HG03095 (cell line): ENCODE results near the gene SMG1.

Experiments
- ATAC-seq: cut with Tn5 transposase; IDR thresholded peaks from one replicate; pipeline ENCODE4 v1.9.1; 2021; ENCODE audit warnings: moderate library complexity; ENCODE audit not compliant: unreplicated experiment

Gene SMG1

DNA sequence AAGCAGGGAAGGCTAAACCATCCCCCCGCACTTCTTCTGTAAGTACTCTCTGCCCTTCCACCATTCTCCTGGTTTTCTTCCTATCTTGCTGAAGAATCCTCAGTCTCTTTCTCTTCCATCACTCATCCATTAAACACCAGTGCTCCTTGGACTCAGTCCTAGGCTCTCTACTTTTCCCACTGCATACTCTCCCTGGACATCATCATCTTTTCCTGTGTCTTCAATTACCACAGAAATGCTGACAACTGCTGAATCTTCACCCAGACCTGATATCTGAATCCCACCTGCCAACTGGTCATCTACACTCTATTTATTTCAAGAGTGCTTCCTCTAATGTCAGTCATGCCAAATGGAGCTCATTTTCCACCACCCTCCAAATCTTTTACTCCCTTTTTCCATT, 71.0 kb downstream of the SMG1 start:
- no peak for ATAC-seq

DNA sequence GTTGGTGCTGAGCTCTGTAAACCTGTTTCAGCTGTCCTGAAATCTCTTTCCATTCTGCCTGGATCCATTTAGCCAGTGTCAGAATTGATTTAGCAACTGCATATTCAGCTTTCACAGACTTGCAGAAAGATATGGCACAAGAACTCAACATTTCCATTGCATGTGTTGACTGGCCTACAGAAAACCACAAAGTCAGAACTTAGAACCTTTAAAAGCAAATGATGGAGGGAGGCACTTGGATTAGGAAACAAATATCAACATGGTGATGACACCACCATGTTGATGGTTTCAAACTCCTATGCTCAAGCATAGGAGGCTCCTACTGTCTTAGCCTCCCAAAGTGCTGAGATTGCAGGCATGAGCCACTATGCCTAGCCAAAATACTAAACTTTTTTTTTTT, 72.5 kb downstream of the SMG1 start:
- ATAC-seq: no peak

DNA sequence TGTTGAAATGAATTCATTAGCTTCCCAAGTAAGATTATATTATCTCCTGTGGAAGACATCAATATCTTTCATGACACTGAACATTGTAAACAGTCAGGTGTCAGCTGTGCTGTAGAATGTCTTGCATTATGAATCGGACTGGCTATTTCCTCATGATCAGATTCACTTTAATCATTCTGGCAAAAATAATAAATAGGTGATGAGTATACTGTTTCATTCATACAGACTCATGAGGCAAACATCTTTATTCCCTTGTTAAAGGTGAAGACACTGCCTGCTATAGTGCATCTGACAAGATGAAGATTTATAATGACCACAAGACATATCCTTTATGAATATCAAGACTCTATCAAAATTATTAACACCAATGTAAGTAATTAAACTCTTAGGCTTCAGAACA, 73.6 kb downstream of the SMG1 start:
- ATAC-seq: no peak

DNA sequence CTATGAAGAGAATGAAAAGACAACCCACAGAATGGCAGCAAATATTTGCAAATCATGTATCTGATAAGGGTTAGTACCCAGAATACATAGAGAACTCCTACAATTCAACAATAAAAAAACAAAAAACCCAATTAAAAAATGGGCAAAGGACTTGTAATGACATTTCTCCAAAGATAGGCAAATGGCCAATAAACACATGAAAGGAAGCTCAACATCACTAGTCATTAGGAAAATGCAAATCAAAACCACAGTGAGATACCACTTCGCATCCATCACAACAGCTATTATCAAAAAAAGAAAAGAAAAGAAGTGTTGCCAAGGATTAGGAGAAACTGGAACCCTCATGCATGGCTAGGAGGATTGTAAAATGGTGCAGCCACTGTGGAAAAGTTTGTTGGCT, 79.8 kb downstream of the SMG1 start:
- no peak for ATAC-seq

DNA sequence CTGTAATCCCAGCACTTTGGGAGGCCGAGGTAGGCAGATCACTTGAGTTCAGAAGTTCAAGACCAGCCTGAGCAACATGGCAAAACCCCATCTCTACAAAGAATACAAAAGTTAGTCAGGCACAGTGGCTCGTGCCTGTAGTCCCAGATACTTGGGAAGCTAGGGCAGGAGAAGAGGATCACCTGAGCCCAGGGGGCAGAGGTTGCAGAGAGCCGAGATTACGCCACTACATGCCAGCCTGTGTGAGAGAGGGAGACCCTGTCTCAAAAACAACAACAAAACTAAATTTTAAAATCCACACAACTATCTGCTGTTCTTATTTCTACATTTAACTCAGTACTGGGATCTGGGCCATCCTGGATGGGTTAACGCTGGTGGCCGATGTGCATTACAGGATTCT, 83.6 kb downstream of the SMG1 start:
- ATAC-seq: no peak

DNA sequence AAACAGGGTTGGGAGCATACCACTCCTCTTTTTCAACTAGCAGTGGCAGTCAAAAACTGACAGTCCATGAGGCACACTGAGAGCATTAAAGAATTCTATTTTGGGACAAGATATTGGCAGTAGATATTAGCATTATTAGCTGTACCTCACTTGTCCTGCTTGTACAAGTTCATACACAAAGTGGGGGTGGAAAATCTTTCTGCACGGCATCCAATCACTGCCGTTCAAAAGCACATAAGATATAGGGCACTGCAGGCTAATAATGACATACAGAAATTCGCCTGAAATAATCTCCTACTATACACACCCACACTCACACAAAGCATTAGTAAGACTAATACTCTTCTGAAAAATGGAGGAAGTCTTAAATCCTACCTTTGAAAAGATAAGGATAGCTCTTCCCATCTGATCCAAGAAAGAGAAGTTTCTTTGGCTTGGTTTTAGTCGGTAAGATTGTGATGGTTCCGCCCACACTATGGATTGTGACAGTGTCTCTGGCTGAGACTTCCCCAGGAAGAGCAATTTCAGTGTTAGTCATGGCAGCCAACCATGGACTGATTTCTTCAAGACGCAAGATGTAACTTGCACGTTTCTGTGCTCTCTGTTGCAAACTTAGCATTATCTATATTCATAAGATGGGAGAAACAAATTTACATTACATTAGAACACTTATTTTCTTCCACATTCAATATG, 84.2 kb downstream of the SMG1 start:
- no peak for ATAC-seq

DNA sequence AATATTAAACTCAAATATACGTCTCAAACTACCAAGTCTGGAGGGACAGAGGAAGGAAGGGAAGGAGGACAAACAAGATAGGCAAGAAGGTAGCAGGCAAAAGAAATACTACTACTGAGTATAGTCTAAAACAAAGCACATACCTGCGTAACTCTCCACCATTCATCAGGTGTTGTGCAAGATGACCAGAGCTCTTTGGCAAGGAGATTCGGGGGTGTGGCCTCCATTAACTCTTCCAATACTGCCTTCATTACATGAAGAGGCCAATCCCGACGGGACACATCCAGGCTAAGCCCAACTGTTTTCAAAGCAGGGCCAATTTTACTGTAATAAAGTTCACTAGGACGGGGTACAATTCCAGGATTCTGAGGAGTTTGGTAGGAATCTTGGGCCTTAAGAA, 86.7 kb downstream of the SMG1 start:
- ATAC-seq: no peak

DNA sequence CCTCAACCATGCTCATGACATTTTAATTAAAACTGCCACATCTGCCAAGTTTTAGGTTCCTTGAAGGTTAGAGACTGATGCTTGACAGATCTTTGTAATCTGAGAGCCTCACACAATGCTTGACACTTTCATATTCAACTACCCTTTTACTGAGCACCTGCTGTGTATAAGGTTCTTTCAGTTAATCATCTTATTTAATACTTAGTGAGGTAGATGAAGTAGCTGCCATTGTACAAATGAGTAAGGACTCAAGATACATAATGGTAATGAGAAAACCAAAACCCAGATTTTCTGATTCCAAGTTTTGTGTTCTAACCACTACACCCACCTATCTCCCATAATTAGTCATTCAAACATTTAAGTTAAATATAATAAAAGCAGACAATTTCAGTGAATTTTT, 89.5 kb downstream of the SMG1 start:
- ATAC-seq: no peak

DNA sequence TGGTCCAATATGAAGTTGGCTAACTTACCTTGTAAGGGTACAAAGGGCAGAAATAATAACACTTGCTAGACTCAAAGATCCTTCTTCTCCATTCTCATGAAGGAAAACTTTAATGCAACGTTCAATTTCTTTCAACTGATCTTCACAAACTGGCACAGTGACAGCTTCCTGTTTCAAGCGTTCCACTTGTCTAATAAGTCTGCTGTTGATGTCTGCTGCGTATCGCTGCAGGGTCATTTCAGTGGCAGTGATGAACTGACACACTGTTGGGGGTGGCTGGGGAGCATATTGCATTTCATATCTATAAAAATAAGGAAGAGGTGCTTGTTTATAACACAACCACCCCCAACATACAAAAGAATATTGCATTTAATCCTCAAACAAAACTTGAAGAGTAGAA, 91.3 kb downstream of the SMG1 start:
- ATAC-seq: no peak

DNA sequence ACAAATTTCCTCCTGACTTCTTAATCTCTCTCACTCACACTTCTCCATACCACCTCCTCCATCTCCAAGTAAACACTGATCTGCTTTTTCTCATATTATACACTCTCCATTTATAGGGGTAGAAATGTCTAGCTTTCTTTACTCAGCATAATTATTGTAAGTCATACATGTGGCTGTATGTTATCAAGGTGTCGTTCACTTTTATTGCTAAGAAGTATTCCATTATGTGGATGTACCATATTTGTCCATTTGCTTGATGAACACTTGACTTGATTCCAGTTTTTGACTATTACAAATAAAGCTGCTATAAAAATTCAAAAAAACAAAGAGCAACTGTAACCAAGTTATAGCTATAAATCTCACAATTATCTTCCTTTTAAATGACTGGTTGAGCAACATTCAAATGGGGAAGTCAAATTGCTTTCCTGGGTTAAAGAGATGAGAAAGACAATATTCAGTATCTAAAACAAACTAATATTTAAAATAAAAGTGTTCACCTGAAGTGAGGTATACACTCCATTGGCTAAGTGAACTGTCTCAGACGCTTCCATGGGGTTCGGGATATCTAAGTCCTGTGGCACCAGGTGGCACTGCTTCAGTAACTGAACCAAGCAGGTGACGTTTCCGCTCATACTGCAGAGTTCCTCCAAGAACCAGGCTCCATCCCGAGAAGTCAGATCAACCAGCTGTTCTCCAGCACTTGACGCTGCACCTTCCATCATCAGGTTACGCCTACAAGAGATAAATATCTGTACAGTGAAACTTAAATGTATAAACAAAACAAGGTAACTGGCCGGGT, 92.3 kb downstream of the SMG1 start:
- ATAC-seq: no peak

DNA sequence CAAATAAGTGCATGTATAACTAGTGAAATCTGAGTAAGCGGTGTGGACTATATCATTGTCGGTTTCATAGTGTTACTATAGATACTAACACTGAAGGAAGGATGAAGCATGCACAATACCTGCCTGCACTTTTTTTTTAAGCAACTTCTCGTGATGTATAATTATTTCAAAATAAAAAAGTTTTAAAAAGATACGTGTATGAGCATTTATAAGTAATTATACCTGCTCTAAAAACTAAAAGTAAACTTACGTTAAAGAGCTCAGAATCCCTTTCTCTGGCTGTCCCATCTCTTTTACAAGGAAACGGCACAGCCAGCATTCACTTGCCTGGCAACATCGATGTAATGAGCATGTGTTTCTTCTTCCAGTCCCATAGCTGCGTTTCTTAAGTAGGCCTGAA, 93.6 kb downstream of the SMG1 start:
- ATAC-seq: no peak

DNA sequence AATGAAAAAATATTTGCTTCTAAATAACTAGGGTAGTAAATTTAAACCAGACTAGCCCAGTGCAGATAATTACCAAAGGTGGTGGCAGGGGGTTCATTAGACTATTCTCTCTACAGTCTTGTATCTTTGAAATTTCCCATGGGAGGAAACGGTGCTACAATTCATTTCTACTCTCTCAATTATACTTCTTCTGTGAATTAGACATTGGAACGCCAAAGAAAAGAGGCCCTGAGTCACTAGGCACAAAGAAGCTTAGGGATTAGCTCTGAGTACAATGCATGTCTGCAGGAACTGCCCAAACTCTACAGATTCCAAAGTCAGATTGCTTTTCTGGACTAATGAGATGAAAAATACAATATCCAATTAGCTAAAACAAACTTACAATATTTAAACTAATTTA, 94.2 kb downstream of the SMG1 start:
- ATAC-seq: no peak

DNA sequence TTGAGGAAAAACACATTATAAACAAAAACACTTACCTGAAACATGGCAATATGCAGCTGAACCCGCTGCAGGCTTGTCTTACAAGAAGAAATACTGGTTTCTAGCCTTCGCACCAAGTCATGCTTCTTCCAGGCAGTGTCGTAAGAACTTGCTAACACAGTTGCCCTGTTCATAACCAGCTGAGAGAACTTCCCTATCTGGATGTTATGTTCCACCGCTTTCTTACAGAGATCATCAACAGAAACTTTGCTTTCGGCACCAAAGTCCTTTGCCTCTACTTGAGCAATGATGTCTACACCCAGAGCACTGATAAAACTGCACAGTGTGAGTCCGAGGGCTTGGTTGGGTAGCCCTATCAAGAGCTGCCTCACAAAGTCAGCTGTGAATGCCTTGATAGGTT, 97.0 kb downstream of the SMG1 start:
- ATAC-seq: no peak

DNA sequence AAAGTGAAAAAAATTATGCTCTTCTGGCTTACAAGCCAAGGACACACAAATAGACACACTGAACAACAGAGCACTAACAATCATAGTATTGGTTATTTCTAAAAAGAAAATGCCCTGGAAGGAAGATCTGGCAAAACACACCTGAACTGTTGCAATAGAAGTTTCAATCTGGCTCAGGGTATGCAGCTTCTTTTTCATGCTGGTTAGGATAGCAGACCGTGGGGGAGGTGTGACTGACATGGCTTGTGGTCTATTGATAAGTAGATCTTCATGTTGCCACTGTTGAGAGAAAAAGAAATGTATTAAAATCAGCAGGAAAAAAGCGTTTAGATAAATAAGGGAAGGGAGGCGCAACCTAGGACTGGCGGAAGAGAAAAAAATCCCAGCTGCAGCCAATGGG, 98.3 kb downstream of the SMG1 start:
- no peak for ATAC-seq

DNA sequence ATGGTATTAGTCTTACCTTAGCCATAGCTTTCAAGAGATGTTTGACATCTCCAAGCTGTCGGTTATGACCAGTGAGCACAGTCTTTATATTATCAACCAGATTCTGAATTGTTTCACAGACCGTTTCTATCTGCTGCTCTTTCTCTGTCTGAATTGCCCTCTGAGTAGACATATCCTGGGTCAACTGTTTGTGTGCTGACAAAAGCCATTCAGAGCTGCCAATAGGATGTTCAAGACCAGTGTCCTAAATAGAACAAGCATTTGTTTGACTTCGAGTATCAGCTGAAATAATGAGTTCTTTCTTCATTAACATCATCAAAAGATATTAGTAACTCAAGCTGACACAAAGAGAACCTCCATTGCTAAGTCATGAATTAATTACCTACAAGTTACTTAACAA, 109.9 kb downstream of the SMG1 start:
- ATAC-seq: no peak

DNA sequence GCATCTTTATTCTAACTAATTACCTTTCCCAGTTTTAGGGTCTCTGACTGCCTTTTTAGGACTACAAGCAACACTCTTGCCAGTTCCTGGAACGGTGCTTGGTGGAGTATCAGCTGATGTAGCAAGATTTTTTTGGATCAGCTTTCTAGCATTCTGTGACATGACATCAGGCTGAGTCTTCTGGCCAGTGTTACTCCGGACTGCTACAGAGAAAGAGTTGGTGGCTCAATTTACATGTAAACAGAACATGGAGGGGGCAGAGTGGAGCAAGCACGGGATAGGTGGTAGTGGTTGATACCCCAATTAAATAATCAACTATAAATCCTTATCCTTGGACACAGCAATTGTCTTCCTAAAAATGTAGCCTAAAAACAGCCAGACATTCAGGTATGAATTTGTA, 114.3 kb downstream of the SMG1 start:
- ATAC-seq: no peak

DNA sequence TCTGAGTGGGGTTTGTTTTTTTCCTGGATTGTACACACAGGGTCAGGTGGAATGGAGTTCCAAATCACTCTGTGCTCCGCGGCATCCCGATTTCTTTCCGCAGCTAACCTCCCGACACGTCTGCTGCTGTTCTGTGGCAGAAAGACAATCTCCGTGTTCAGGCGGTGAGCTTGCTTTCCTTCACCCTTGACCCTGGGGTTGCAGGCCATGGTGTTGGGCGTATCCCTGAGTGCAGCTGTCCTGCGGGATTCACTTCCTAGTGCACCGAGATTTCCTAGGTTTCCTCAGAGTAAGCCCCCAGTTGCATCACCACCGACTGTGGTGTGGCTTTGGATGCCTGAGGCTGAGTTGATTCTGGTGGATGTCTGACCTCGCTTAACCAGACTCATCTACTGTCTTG, 117.0 kb downstream of the SMG1 start:
- ATAC-seq: no peak

DNA sequence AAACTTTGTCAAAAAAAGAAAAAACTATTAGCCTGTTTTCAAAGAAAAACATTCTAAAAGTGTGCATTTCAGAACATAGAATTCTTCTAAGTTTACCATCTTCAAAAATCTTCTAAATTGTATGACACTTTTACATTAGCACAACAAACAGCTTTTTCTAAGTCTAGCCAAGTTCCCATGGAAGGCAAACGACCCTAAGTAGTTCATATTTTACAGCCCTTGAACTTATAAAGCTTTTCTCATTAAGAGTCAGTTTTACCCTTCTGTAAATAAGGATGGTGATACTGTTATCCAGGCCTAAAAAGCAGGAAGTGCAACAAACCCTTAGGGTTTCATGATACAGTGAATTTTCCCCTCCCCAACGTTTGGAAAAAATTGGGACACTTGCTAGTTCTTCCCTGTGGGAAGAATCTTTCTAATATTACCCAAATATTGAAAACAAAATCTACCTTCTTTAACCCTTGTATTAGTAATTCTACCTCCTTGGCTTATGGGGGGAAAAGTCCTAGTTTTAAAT, 120.9 kb downstream of the SMG1 start:
- ATAC-seq: no peak

DNA sequence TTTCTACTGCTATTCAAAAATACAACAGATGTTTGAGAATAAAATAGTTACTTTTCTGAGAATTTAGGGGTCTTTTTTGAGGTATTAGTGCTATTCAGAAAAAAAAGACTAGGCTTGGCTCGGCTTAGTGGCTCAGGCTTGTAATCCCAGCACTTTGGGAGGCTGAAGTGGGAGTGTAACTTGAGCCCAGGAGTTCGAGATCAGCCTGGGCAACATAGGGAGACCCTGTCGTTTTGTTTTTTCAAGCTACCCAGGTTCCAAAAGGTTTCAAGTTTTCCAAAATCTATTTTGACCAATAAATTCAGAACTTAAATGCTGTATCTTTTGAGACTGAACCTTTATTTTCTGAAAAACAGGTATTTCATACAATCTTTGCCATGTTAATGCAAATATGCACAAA, 121.7 kb downstream of the SMG1 start:
- no peak for ATAC-seq

DNA sequence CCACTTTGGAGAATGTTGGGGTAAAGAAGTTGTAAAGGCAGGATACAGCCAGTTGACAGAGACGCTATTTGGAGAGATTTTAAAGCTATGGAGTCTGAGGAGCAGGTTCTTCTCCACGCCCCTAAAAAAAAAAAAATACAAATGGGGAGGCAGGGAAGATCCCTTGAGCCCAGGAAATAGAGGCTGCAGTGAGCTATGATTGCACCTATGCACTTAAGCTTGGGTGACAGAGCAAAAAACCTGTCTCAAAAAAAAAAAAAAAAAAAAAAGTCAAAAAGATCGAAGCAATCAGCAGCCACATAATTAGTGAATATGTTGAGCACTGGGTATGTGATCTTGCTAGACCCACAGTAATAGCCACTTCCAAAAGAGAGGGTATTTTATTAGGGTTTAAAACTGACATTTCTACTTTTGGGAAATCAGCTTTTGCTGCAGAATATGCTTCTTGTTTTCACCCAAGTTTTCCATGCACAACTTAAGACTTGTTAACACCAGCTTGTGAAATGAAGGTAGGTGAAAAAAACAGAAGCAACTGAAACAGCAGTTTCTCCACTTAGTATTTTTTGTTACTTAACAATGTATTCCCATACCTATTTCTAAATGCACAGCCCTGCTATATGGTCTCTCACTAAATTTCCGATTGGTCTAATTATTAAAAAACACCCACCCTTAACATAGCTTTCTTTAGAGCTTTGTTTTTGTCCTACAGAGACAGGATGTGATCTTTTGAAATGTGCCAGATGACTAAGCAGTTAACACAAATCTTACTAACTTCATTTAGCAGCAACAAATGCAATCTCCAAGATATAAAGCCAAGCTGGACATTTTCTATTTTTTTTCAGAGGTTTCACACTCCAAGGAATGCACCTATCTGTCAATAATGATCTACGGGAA, 122.4 kb downstream of the SMG1 start:
- no peak for ATAC-seq

DNA sequence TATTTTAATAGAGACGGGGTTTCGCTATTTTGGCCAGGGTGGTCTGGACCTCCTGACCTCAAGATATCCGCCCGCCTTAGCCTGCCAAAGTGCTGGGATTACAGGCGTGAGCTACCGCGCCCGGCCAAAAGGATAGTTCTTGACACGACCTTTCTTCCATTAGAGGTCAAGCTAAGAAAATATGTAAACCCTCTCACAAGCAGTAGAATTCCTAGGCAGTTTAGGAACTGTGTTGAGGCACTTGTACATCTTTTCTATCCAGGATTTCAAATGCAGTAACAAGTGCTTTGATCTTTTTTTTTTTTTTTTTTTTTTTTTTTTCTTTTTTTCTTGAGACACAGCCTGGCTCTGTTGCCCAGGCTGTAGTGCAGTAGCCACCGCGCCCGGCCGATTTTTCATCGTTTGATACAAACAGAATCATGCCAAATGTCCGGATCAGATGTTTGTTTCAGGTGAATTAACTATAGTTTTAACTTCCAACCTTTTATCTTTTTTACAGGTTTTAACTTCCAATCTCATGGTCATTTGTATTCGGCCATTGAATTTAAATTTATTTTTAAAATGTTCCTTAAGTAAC, 123.4 kb downstream of the SMG1 start:
- no peak for ATAC-seq
